Germinal center (tissue), 1 donor: Measurements from ENCODE around the gene NEIL1.

Source experiments
- DNase-seq: peaks from one replicate; pipeline ENCODE4 v3.0.0; 2012; ENCODE audit warnings: mixed read lengths, low spot score

Gene NEIL1

GRCh38 chr15:75356517-75356916, 9.7 kb downstream of the NEIL1 start:
- no peak for DNase-seq

- no peak for DNase-seq
Measured at GRCh38 chr15:75357976-75358673, 11.3 kb downstream of the NEIL1 start.

GRCh38 chr15:75358771-75359536, 12.1 kb downstream of the NEIL1 start:
- no peak for DNase-seq

GRCh38 chr15:75359537-75360250, 12.9 kb downstream of the NEIL1 start:
- no peak for DNase-seq

- DNase-seq, result no peak
Measured at GRCh38 chr15:75360391-75360790, 13.6 kb downstream of the NEIL1 start.

- DNase-seq, result no peak
Measured at GRCh38 chr15:75360856-75361255, 14.0 kb downstream of the NEIL1 start.

GRCh38 chr15:75361361-75361988, 14.6 kb downstream of the NEIL1 start:
- no peak for DNase-seq

GRCh38 chr15:75361989-75362641, 15.3 kb downstream of the NEIL1 start:
- DNase-seq, result no peak

GRCh38 chr15:75362642-75363249, 15.9 kb downstream of the NEIL1 start:
- DNase-seq, result no peak

GRCh38 chr15:75363786-75364185, 16.9 kb downstream of the NEIL1 start:
- DNase-seq, result no peak

- no peak for DNase-seq
Measured at GRCh38 chr15:75364881-75365280, 18.0 kb downstream of the NEIL1 start.

GRCh38 chr15:75366163-75366562, 19.3 kb downstream of the NEIL1 start:
- no peak for DNase-seq

- no peak for DNase-seq
Measured at GRCh38 chr15:75367006-75367405, 20.2 kb downstream of the NEIL1 start.

GRCh38 chr15:75367406-75367912, 20.6 kb downstream of the NEIL1 start:
- DNase-seq, result no peak

- DNase-seq, result peak; percentile 92
Measured at GRCh38 chr15:75367913-75368688, 21.3 kb downstream of the NEIL1 start, which contains the start of gene MAN2C1. Gene MAN2C1 (minus strand): TSS chr15:75368607. CDS start chr15:75368583, 24 bp downstream.

GRCh38 chr15:75368689-75369239, 21.9 kb downstream of the NEIL1 start:
- peak; percentile 51 for DNase-seq

- DNase-seq, result no peak
Measured at GRCh38 chr15:75369897-75370581, 23.2 kb downstream of the NEIL1 start.

GRCh38 chr15:75371486-75371885, 24.6 kb downstream of the NEIL1 start:
- no peak for DNase-seq

GRCh38 chr15:75371901-75372688, 25.3 kb downstream of the NEIL1 start:
- no peak for DNase-seq
